Stomach (tissue), 4 donors: ENCODE measurements around the gene PPP1R3D.

Source experiments
- EP300 ChIP-seq: sonication (generic); formaldehyde crosslinking; IDR thresholded peaks from one replicate; pipeline ENCODE4 v1.6.1; 2017; ENCODE audit warnings: antibody characterized with exemption
- POLR2AphosphoS5 ChIP-seq, 3 donors: sonication (generic); formaldehyde crosslinking; IDR thresholded peaks; one replicate each; pipeline ENCODE4 v1.6.1; 2016; ENCODE audit warnings: antibody characterized with exemption in 3 of 3
- TF ChIP-seq, protein P1 (sequence below), 7 experiments: fragments of 450-650 bp in 4 of 7; fragments of 200-600 bp in 3 of 7; sonication (generic) in 3 of 7; IDR thresholded peaks; one replicate each; pipeline ENCODE4 v1.5.1; 2016 to 2019; ENCODE audit warnings: antibody characterized with exemption in 7 of 7, control low read depth in 2 of 7, mild to moderate bottlenecking in 1 of 7

DNA sequence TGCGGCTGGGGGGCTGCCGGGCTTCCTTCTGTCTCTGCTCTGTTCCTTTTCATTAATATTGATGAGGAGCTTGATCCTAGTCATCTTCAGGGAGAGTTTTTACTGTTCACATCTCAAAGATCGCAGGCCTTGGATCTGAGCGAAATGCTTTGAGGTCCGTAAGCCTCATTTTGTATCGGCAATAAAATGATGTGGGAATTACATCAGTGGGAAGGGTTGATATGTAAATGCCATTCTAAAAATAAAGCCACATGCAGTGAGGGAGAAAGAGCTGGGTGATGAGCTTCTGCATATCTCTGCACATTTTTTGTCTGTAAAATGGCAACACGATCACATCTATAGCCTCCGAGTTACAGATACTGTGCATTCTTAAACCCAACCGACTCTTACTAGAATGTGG is 43.0 kb upstream of the PPP1R3D start:
- TF ChIP-seq, protein P1, sequence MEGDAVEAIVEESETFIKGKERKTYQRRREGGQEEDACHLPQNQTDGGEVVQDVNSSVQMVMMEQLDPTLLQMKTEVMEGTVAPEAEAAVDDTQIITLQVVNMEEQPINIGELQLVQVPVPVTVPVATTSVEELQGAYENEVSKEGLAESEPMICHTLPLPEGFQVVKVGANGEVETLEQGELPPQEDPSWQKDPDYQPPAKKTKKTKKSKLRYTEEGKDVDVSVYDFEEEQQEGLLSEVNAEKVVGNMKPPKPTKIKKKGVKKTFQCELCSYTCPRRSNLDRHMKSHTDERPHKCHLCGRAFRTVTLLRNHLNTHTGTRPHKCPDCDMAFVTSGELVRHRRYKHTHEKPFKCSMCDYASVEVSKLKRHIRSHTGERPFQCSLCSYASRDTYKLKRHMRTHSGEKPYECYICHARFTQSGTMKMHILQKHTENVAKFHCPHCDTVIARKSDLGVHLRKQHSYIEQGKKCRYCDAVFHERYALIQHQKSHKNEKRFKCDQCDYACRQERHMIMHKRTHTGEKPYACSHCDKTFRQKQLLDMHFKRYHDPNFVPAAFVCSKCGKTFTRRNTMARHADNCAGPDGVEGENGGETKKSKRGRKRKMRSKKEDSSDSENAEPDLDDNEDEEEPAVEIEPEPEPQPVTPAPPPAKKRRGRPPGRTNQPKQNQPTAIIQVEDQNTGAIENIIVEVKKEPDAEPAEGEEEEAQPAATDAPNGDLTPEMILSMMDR (IDR thresholded peaks at IDR 0.05), result no peak
- TF ChIP-seq POLR2AphosphoS5 (IDR thresholded peaks at IDR 0.05) (no peak), EP300 (no peak)
